ENCODE results near the gene ATAT1. TPM values are rescaled to one million over a fixed set of nuclear protein-coding genes. Genes with fewer than 3 reads are reported as not detected.

Gene ATAT1
- total RNA-seq, 1 experiment from 2014 or later: 0.16 TPM

GRCh38 chr6:30670760-30671527 lies 44.3 kb downstream of the ATAT1 start:
- H3K36me3 ChIP-seq: peaks cover 8% of the 10 kb centered on the region
- H3K4me3 ChIP-seq: no peak overlapping the region

GRCh38 chr6:30672445-30673253 lies 46.0 kb downstream of the ATAT1 start, which contains the start of gene DHX16:
Gene DHX16 (minus strand): TSS chr6:30673006. CDS start chr6:30672841, 165 bp downstream.
- no peaks in the 10 kb centered on the region for H3K9me3 ChIP-seq
- no peaks in the 10 kb centered on the region for H3K27me3 ChIP-seq
- H3K4me3 ChIP-seq: peak within 1 kb of the TSS; percentile 91
- DNase-seq: peak; percentile 94
- H3K36me3 ChIP-seq: peaks cover 18% of the 10 kb centered on the region

More at GRCh38 chr6:30670760-30671527, 44.3 kb downstream of the ATAT1 start:
- H3K27me3 ChIP-seq: no peaks in the 10 kb centered on the region
- no peak for DNase-seq
- H3K9me3 ChIP-seq: no peaks in the 10 kb centered on the region

- Histone ChIP-seq H3K36me3 (peaks cover 26% of the 10 kb centered on the region), H3K4me3 (no peak overlapping the region), H3K27me3 (no peaks in the 10 kb centered on the region), H3K9me3 (no peaks in the 10 kb centered on the region)
- no peak for DNase-seq
Observed at GRCh38 chr6:30676660-30677285, 50.1 kb downstream of the ATAT1 start.

GRCh38 chr6:30678964-30679726 lies 52.5 kb downstream of the ATAT1 start:
- Histone ChIP-seq H3K36me3 (peaks cover 44% of the 10 kb centered on the region), H3K9me3 (no peaks in the 10 kb centered on the region), H3K27me3 (no peaks in the 10 kb centered on the region), H3K4me3 (no peak overlapping the region)
- DNase-seq: peak; percentile 44

- Histone ChIP-seq H3K27me3 (no peaks in the 10 kb centered on the region), H3K4me3 (no peak overlapping the region), H3K36me3 (peaks cover 47% of the 10 kb centered on the region), H3K9me3 (no peaks in the 10 kb centered on the region)
- no peak for DNase-seq
Observed at GRCh38 chr6:30679765-30680535, 53.3 kb downstream of the ATAT1 start.

- H3K4me3 ChIP-seq: peak overlapping the region; percentile 98
- no peaks in the 10 kb centered on the region for H3K9me3 ChIP-seq
- no peaks in the 10 kb centered on the region for H3K27me3 ChIP-seq
- no peak for DNase-seq
- peaks cover 45% of the 10 kb centered on the region for H3K36me3 ChIP-seq
Observed at GRCh38 chr6:30681766-30682142, 55.1 kb downstream of the ATAT1 start.

- peak; percentile 44 for DNase-seq
- no peaks in the 10 kb centered on the region for H3K9me3 ChIP-seq
- H3K27me3 ChIP-seq: no peaks in the 10 kb centered on the region
- H3K4me3 ChIP-seq: peak overlapping the region; percentile 98
- H3K36me3 ChIP-seq: peaks cover 41% of the 10 kb centered on the region
Observed at GRCh38 chr6:30682143-30683117, 55.8 kb downstream of the ATAT1 start.

- Histone ChIP-seq H3K27me3 (no peaks in the 10 kb centered on the region), H3K4me3 (peak overlapping the region; percentile 98), H3K36me3 (peaks cover 35% of the 10 kb centered on the region), H3K9me3 (no peaks in the 10 kb centered on the region)
- no peak for DNase-seq
Observed at GRCh38 chr6:30683183-30683979, 56.7 kb downstream of the ATAT1 start.

GRCh38 chr6:30683980-30684338 lies 57.3 kb downstream of the ATAT1 start:
- no peaks in the 10 kb centered on the region for H3K9me3 ChIP-seq

GRCh38 chr6:30684386-30685156 lies 57.9 kb downstream of the ATAT1 start:
- H3K4me3 ChIP-seq: peak overlapping the region; percentile 98
- no peaks in the 10 kb centered on the region for H3K9me3 ChIP-seq
- H3K36me3 ChIP-seq: peaks cover 28% of the 10 kb centered on the region
- DNase-seq: peak; percentile 48
- H3K27me3 ChIP-seq: no peaks in the 10 kb centered on the region

More at GRCh38 chr6:30683980-30684338, 57.3 kb downstream of the ATAT1 start:
- Histone ChIP-seq H3K27me3 (no peaks in the 10 kb centered on the region), H3K36me3 (peaks cover 30% of the 10 kb centered on the region), H3K4me3 (peak overlapping the region; percentile 98)
- no peak for DNase-seq

GRCh38 chr6:30685157-30686008 lies 58.7 kb downstream of the ATAT1 start:
- no peak for DNase-seq
- Histone ChIP-seq H3K4me3 (peak overlapping the region; percentile 98), H3K9me3 (no peaks in the 10 kb centered on the region), H3K27me3 (no peaks in the 10 kb centered on the region), H3K36me3 (peaks cover 25% of the 10 kb centered on the region)

- Histone ChIP-seq H3K4me3 (peak within 1 kb of the TSS; percentile 98), H3K36me3 (peaks cover 25% of the 10 kb centered on the region), H3K9me3 (no peaks in the 10 kb centered on the region), H3K27me3 (no peaks in the 10 kb centered on the region)
- peak; percentile 79 for DNase-seq
Observed at GRCh38 chr6:30686009-30686907, 59.6 kb downstream of the ATAT1 start, which contains the start of gene PPP1R18. Gene PPP1R18 (minus strand): TSS chr6:30686645. CDS start chr6:30686018, 627 bp downstream.

Measured in MG63 (cell line).